Liver (tissue), 3 donors: Measurements from ENCODE around the gene EPM2A.

Experiments
- GABPA ChIP-seq, 2 donors: IDR thresholded peaks in 1 of 2; conservative IDR thresholded peaks in 1 of 2; 2 replicates each; pipeline ENCODE4 v1.6.1; 2016; ENCODE audit warnings: antibody characterized with exemption in 2 of 2, mild to moderate bottlenecking in 1 of 2, moderate library complexity in 1 of 2
- RAD21 ChIP-seq, 2 donors: IDR thresholded peaks; 2 replicates each; pipeline ENCODE4 v1.6.1; 2016; ENCODE audit warnings: antibody characterized with exemption in 2 of 2, mild to moderate bottlenecking in 2 of 2
- RXRA ChIP-seq, 2 donors: IDR thresholded peaks; 2 replicates each; pipeline ENCODE4 v1.6.1; 2017 to 2018; ENCODE audit warnings: antibody characterized with exemption in 2 of 2, mild to moderate bottlenecking in 1 of 2
- TF ChIP-seq, protein P1 (sequence below): fragments of 150-350 bp; IDR thresholded peaks from 2 replicates; pipeline ENCODE4 v1.5.1; 2017; ENCODE audit warnings: improper control_type of control experiment, low read depth, low read length; ENCODE audit not compliant: missing input control
- donor health status: healthy.
- donor health status: healthy.

GRCh38 chr6:145668844-145669243 lies 66.5 kb downstream of the EPM2A start:
- TF ChIP-seq GABPA (IDR thresholded peaks at IDR 0.05 in 1 of 2, conservative IDR thresholded peaks at IDR 0.05 in 1 of 2) (no peak), RAD21 (IDR thresholded peaks at IDR 0.05) (no peak), RXRA (IDR thresholded peaks at IDR 0.05) (no peak)
- TF ChIP-seq, protein P1, sequence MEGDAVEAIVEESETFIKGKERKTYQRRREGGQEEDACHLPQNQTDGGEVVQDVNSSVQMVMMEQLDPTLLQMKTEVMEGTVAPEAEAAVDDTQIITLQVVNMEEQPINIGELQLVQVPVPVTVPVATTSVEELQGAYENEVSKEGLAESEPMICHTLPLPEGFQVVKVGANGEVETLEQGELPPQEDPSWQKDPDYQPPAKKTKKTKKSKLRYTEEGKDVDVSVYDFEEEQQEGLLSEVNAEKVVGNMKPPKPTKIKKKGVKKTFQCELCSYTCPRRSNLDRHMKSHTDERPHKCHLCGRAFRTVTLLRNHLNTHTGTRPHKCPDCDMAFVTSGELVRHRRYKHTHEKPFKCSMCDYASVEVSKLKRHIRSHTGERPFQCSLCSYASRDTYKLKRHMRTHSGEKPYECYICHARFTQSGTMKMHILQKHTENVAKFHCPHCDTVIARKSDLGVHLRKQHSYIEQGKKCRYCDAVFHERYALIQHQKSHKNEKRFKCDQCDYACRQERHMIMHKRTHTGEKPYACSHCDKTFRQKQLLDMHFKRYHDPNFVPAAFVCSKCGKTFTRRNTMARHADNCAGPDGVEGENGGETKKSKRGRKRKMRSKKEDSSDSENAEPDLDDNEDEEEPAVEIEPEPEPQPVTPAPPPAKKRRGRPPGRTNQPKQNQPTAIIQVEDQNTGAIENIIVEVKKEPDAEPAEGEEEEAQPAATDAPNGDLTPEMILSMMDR = no peak
